Mesothelial cell of epicardium (in vitro differentiated cells): ENCODE data around the gene TPRG1L. TPM values are rescaled to one million over a fixed set of nuclear protein-coding genes. Genes with fewer than 3 reads are reported as not detected.
A peak's percentile ranks its signal among the peaks of the same experiment; 100 is the strongest.

ENCODE experiments used
- DNase-seq, 2 experiments: peaks; one replicate each; pipeline ENCODE4 v3.0.0; 2021; ENCODE audit warnings: low spot score in 2 of 2; ENCODE audit not compliant: unreplicated experiment in 2 of 2
- H3K27ac Mint-ChIP-seq: 2 replicates; pipeline ENCODE4 v1.8.0; 2021; ENCODE audit warnings: mixed read lengths
- H3K27me3 Mint-ChIP-seq: 2 replicates; pipeline ENCODE4 v1.8.0; 2021; ENCODE audit warnings: low read depth, mixed read lengths
- H3K36me3 Mint-ChIP-seq: 2 replicates; pipeline ENCODE4 v1.8.0; 2021; ENCODE audit warnings: mixed read lengths
- H3K4me1 Mint-ChIP-seq: 2 replicates; pipeline ENCODE4 v1.8.0; 2021; ENCODE audit warnings: mixed read lengths
- H3K4me3 Mint-ChIP-seq: 2 replicates; pipeline ENCODE4 v1.8.0; 2021; ENCODE audit warnings: mild to moderate bottlenecking, moderate library complexity, mixed read lengths
- H3K9me3 Mint-ChIP-seq: 2 replicates; pipeline ENCODE4 v1.8.0; 2021; ENCODE audit warnings: mixed read lengths
- CTCF ChIP-seq: fragments of 200-600 bp; sonication (generic); IDR thresholded peaks from one replicate; pipeline ENCODE4 v1.5.0; 2021; ENCODE audit warnings: antibody characterized with exemption; ENCODE audit not compliant: unreplicated experiment
- total RNA-seq: library from RNA; stranded (reverse); gene quantifications from 3 replicates; pipeline ENCODE4 v1.2.1, GENCODE V29; 2021

TPRG1L gene
- total RNA-seq, 1 donor from 2014 or later = 15.7 TPM

DNA sequence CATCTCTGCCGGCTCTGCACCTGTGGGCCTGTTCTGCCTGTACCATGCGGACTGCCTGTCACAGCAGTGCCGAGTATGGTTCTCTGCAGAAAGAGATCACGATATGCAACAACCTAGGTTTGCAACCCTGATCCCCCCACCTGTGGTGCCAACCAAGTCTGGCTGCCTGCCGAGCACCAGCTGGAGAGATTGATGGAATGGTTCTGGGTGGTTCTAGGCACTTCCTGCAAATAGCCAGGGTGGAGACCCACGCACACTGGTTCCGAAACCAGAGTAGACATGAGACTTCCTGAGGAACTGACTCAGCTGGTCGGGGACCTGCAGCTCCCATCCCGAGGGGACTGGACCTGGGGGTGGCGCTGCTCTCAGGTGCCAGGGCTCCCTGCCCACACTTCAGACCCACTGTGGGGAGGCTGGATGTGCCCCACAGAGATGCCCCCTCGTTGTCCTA, 5.4 kb downstream of the TPRG1L start:
- DNase-seq = no peak
- no peaks in the 10 kb centered on the region for H3K27me3 Mint-ChIP-seq

GRCh38 chr1:3630914-3631313, 6.1 kb downstream of the TPRG1L start:
- peaks cover 2% of the 10 kb centered on the region for H3K4me1 Mint-ChIP-seq
- H3K27me3 Mint-ChIP-seq = no peaks in the 10 kb centered on the region
- no peak overlapping the region for H3K4me3 Mint-ChIP-seq
- H3K36me3 Mint-ChIP-seq = peaks cover 15% of the 10 kb centered on the region
- no peaks in the 10 kb centered on the region for H3K9me3 Mint-ChIP-seq
- H3K27ac Mint-ChIP-seq = peak overlapping the region; percentile 12
- no peak for TF ChIP-seq CTCF
- DNase-seq = no peak

More for the DNA sequence above, 5.4 kb downstream of the TPRG1L start:
- Mint-ChIP-seq H3K27ac (no peak overlapping the region), H3K4me1 (peaks cover 6% of the 10 kb centered on the region), H3K9me3 (no peaks in the 10 kb centered on the region), H3K4me3 (no peak overlapping the region), H3K36me3 (peaks cover 14% of the 10 kb centered on the region)
- TF ChIP-seq CTCF = no peak

DNA sequence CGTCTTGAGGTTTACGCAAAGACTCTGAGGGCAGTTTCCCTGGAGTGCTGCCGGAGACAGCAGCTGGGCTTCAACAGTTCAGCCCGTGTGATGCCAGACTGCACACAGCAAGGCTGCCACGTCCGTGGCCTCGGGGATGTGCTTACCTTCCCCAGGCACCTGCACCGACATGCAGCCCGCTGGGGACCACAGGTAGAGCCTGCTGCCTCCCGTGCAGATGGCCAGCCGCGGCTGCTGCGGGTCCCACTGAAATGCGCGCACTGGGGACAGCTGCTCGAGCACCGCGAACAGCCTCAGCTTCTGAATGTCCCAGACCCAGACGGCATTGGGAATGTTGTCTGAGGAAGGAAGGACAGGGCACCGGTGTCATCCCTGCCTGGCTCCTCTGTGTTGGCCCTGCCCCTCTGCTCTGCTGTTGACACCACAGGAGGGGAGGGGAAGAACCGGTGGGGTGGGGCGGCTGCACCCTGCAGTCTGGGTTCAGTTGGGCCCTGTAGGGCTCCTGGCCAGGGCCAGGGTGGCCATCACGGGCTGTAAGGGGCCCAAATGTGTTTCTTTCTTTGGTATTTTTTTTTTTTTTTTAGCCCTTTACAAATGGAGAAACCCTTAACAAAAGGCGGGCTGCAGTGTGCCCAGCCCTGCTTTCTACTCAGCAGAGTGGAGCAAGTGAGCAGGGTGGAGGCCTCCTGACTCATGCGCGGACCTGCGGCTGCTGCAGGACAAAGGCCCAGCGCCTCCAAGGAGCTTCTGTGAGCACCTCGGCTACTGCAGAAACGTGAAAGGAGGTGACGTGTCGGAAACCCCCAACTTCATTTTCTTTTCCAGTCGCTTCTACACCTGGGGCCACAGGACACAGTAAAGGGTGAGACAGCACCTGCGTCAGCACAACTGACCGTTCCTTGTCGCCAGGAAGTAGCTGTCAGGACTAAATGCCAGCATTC, 6.8 kb downstream of the TPRG1L start:
- Mint-ChIP-seq H3K27ac (no peak overlapping the region), H3K4me1 (no peaks in the 10 kb centered on the region), H3K36me3 (peaks cover 17% of the 10 kb centered on the region), H3K27me3 (no peaks in the 10 kb centered on the region), H3K4me3 (no peak overlapping the region), H3K9me3 (no peaks in the 10 kb centered on the region)
- TF ChIP-seq CTCF = no peak
- no peak for DNase-seq

DNA sequence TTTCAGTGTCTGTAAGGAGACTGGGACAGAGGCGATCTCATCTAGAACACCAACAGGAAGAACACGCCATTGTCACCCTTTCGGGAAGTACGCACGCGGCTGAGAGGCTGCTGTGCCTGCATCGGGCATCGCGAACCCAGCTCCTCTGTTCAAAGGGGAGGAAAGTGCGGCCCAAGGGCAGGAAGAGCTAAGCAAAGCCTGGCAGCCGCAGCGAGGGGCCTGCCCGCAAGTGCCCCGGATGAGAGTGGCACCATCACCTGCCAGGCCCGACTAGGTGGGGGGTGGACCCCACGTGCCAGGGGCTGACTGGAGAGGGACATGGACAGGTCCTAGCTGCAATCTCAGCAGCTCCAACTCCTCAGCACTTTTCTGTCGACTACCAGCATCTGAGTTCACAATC, 7.5 kb downstream of the TPRG1L start:
- H3K9me3 Mint-ChIP-seq = no peaks in the 10 kb centered on the region
- H3K4me3 Mint-ChIP-seq = no peak overlapping the region
- DNase-seq = no peak
- no peaks in the 10 kb centered on the region for H3K4me1 Mint-ChIP-seq
- no peaks in the 10 kb centered on the region for H3K27me3 Mint-ChIP-seq
- no peak for TF ChIP-seq CTCF
- no peak overlapping the region for H3K27ac Mint-ChIP-seq
- peaks cover 20% of the 10 kb centered on the region for H3K36me3 Mint-ChIP-seq

GRCh38 chr1:3632716-3633343, 8.0 kb downstream of the TPRG1L start:
- H3K27ac Mint-ChIP-seq = no peak overlapping the region
- no peak for TF ChIP-seq CTCF
- no peak for DNase-seq
- peaks cover 18% of the 10 kb centered on the region for H3K36me3 Mint-ChIP-seq
- H3K4me1 Mint-ChIP-seq = no peaks in the 10 kb centered on the region
- no peak overlapping the region for H3K4me3 Mint-ChIP-seq
- H3K27me3 Mint-ChIP-seq = no peaks in the 10 kb centered on the region
- H3K9me3 Mint-ChIP-seq = no peaks in the 10 kb centered on the region
